Measurements from ENCODE around the gene USH1C.

Gene USH1C

DNA sequence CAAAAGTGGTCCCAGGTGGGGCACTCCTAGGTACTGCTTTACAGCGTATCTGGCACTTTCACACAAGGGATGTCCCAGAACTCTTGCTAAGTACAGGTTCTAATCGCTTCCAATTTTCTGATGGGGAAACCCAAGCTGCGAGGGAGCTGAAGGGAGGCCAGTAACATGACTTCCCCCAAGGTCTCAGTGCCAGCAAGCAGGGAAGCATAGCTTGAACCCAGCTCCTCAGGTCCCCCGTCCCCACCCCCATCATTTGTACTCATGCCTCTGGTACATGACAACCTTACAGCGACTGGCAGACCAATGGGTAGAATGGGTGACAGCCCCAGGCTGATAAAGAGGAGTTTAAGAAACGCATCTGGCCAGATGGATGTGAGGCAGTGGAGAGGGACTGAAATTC, 66.9 kb downstream of the USH1C start:
- DNase-seq (ENCODE audit: low read depth in 1 of 2, low spot score in 1 of 2) = no peak

GRCh38 chr11:17477084-17477333, 67.2 kb downstream of the USH1C start:
- no peak for DNase-seq (ENCODE audit: low read depth in 1 of 2, low spot score in 1 of 2)

GRCh38 chr11:17476317-17477083, 67.7 kb downstream of the USH1C start, which contains the start of gene ABCC8:
TSS of gene ABCC8 (minus strand) at chr11:17476845. CDS start at chr11:17476776, 69 bp downstream.
- DNase-seq (ENCODE audit: low read depth in 1 of 2, low spot score in 1 of 2) = no peak

- no peak for DNase-seq (ENCODE audit: low read depth in 1 of 2, low spot score in 1 of 2)
Measured at GRCh38 chr11:17475666-17476316, 68.4 kb downstream of the USH1C start.

- DNase-seq (ENCODE audit: low read depth in 1 of 2, low spot score in 1 of 2) = no peak
Measured at GRCh38 chr11:17473071-17473744, 71.0 kb downstream of the USH1C start.

- no peak for DNase-seq (ENCODE audit: low read depth in 1 of 2, low spot score in 1 of 2)
Measured at GRCh38 chr11:17472467-17472866, 71.7 kb downstream of the USH1C start.

GRCh38 chr11:17471501-17471900, 72.7 kb downstream of the USH1C start:
- DNase-seq (ENCODE audit: low read depth in 1 of 2, low spot score in 1 of 2) = no peak

DNA sequence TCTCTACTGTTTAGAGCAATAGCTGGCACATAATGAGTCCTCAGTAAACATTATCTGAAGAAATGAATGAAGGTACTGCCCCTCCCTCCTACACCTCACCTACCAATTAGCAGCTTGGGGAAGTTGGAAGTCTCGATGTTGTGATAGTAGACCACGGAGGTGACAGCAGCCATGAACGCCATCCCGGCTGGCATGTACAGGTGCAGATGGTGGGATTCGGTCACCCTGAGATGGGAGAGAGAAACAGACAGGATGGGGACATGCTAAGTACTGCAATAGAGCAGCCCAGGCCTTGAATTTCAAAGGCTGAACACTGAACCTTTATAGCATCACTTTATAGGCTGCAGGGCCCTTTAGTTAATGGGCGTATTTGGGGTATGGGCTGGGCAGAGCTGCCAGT, 74.2 kb downstream of the USH1C start:
- no peak for DNase-seq (ENCODE audit: low read depth in 1 of 2, low spot score in 1 of 2)

DNA sequence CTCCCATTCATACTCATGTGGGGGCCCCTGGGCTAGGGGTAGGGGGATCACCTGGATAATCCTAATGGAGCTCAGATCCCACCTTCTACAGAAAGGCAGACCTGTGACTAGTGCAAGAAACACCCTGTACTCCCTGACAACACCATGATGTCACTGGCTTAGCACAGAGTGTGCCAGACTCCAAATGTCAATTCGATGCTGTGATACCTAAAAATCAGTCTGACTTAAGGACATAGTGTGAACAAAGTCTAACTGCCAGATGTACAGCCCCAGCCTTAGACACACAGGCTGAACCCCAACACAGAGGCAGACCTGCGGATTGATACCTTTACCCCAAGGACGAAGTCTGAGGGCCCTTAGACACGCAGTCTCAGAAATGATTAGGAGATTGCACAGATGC, 76.1 kb downstream of the USH1C start:
- DNase-seq (ENCODE audit: low read depth in 1 of 2, low spot score in 1 of 2) = no peak

- DNase-seq (ENCODE audit: low read depth in 1 of 2, low spot score in 1 of 2) = no peak
Measured at GRCh38 chr11:17463546-17464174, 80.6 kb downstream of the USH1C start.

- no peak for DNase-seq (ENCODE audit: low read depth in 1 of 2, low spot score in 1 of 2)
Measured at GRCh38 chr11:17462940-17463339, 81.3 kb downstream of the USH1C start.

GRCh38 chr11:17460406-17460805, 83.8 kb downstream of the USH1C start:
- no peak for DNase-seq (ENCODE audit: low read depth in 1 of 2, low spot score in 1 of 2)

DNA sequence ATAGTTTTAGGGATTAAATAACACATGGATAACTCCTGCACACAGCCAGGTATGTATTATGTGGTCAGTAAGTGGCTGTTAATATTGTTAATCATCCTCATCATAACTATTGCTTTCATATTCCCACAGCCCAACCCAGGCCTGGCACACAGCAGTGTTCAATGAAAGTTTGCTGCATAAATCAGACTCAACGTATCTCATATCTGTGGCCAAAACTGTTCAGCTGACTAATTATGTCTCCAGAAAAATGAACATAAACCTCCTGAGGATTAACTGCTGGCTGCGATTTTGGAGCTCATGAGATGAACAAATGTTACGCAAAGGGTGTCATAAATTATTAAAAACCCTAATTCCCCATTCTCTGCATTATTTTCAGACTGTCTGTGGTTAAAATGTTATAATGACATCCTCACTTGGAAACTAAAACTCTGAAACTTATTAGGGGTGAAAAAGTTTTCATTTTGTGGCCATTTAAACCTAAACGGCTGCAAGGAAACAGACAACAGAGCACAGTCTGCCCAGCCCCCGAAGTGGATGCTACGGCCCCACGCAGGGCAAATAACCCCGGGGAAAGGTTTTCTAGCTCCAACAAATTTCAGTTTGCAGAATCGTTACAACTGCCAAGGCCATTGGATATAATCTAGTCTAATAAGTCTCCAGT, 84.8 kb downstream of the USH1C start:
- DNase-seq (ENCODE audit: low read depth in 1 of 2, low spot score in 1 of 2) = no peak

DNA sequence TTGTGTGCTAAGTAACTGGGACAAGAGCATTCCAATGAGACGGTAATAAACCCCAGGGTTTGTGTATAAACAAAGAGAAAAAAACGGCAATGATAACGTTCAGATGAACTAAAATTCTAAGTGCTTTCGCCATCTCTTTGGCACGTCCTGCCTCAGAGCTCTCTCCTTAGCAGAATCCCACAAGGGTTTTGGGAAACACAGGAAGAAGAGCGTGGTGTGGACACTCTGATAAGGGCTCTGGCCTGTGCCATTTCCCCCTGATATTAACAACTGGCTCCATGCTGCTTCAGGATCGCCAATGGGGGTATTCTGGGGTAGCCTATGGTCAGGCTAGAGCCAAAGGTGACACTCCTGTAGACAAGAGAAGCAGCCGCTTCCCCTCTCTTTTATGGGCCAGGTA, 85.9 kb downstream of the USH1C start:
- no peak for DNase-seq (ENCODE audit: low read depth in 1 of 2, low spot score in 1 of 2)

- DNase-seq (ENCODE audit: low read depth in 1 of 2, low spot score in 1 of 2) = no peak
Measured at GRCh38 chr11:17457396-17458173, 86.6 kb downstream of the USH1C start.

DNA sequence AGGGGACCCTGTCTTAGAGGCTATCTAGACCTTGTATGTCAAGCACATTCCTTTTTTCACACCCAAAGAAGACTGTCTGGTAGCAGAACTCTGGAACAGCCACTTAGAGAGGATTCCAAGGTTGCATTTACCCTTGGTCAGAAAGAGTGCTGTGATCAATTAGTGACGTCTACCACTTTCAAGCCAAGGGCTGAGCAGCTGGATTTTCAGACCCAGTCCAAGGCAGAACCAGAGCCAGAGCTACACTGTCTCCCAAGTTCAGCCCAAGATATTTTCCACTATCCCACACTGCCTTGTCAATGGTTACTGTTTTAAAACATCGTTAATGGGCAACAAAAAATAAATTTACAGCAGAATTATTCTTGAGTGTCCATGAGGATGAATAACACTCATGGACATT, 91.5 kb downstream of the USH1C start:
- DNase-seq (ENCODE audit: low read depth in 1 of 2, low spot score in 1 of 2) = no peak

DNA sequence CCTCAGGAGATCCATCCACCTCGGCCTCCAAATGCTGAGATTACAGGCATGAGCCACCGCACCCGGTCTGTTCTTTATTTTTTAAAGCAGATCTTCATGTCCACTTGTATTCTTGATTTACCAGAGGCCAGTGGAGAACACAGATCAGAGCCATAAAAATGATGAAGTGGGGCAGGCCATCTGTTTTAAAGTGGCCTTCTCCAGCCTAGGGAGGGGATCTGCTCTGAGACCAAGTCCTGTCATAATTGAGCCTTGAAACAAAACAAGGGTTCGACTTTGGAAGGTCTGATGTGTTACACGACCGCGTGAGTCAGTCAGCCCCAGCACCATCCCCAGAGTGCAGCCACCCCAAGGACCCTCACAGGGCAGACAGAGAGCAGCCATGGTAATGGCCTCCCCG, 95.1 kb downstream of the USH1C start:
- no peak for DNase-seq (ENCODE audit: low read depth in 1 of 2, low spot score in 1 of 2)

- no peak for DNase-seq (ENCODE audit: low read depth in 1 of 2, low spot score in 1 of 2)
Measured at GRCh38 chr11:17446482-17446881, 97.7 kb downstream of the USH1C start.

GRCh38 chr11:17445240-17445795, 98.9 kb downstream of the USH1C start:
- DNase-seq (ENCODE audit: low read depth in 1 of 2, low spot score in 1 of 2) = no peak

GRCh38 chr11:17443926-17444690, 100.1 kb downstream of the USH1C start:
- no peak for DNase-seq (ENCODE audit: low read depth in 1 of 2, low spot score in 1 of 2)
